Measurements from ENCODE around the gene PCBP3.

DNA sequence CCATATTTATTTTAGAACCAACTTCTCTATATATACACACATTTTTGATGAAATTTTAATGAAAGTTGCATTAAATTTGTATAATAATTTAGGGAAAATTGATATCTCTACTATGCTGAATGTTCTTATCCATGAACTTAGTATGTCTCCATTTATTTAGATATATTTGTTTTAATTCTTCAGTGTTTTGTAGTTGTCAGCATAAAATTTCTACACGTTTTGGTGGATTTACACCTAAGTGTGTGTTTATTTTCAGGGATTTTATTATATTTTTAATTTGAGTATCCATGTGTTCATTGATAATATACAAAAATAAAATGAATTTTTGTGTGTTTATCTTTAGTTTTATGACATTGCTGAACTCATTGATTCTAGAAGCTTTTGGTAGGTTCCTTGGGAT lies 36.7 kb downstream of the PCBP3 start:
- TF ChIP-seq, protein P1, sequence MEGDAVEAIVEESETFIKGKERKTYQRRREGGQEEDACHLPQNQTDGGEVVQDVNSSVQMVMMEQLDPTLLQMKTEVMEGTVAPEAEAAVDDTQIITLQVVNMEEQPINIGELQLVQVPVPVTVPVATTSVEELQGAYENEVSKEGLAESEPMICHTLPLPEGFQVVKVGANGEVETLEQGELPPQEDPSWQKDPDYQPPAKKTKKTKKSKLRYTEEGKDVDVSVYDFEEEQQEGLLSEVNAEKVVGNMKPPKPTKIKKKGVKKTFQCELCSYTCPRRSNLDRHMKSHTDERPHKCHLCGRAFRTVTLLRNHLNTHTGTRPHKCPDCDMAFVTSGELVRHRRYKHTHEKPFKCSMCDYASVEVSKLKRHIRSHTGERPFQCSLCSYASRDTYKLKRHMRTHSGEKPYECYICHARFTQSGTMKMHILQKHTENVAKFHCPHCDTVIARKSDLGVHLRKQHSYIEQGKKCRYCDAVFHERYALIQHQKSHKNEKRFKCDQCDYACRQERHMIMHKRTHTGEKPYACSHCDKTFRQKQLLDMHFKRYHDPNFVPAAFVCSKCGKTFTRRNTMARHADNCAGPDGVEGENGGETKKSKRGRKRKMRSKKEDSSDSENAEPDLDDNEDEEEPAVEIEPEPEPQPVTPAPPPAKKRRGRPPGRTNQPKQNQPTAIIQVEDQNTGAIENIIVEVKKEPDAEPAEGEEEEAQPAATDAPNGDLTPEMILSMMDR (IDR thresholded peaks at IDR 0.05): no peak
- no peak for TF ChIP-seq POLR2A (IDR thresholded peaks at IDR 0.05)

All from right lobe of liver (tissue), 4 donors.